Ovary (tissue), 9 donors: Measurements from ENCODE around the gene HECW1. TPM values are rescaled to one million over a fixed set of nuclear protein-coding genes. Genes with fewer than 3 reads are reported as not detected.

Experiments used
- DNase-seq, 5 donors: peaks; one replicate each; pipeline ENCODE4 v3.0.0-alpha.2; 2019 to 2020
- H3K27ac ChIP-seq, 2 donors: fragments of 200-600 bp; one replicate each; pipeline versions ENCODE4 v1.5.1 to v1.8.0; 2019 to 2022
- H3K27me3 ChIP-seq: fragments of 200-600 bp; one replicate; pipeline ENCODE4 v1.8.0; 2022
- H3K36me3 ChIP-seq: fragments of 200-600 bp; sonication (generic); one replicate; pipeline ENCODE4 v1.5.1; 2019
- H3K4me1 ChIP-seq: one replicate; pipeline ENCODE4 v1.8.1; 2013; ENCODE audit warnings: mild to moderate bottlenecking, moderate library complexity; ENCODE audit not compliant: insufficient read depth
- H3K4me3 ChIP-seq: fragments of 200-600 bp; sonication (generic); one replicate; pipeline ENCODE4 v1.5.1; 2017
- H3K9me3 ChIP-seq, 2 donors: fragments of 200-600 bp in 1 of 2; sonication (generic) in 1 of 2; one replicate each; pipeline versions ENCODE4 v1.5.1 to v1.8.1; 2013 to 2019; ENCODE audit warnings: mild to moderate bottlenecking in 1 of 2, moderate library complexity in 1 of 2
- EP300 ChIP-seq: sonication (generic); formaldehyde crosslinking; IDR thresholded peaks from one replicate; pipeline ENCODE4 v1.6.1; 2017; ENCODE audit warnings: antibody characterized with exemption
- POLR2A ChIP-seq: fragments of 450-650 bp; IDR thresholded peaks from one replicate; pipeline ENCODE4 v1.6.1; 2017; ENCODE audit warnings: antibody characterized with exemption, mild to moderate bottlenecking, moderate library complexity
- WGBS, 3 donors: extraction: QIAGEN DNeasy Blood & Tissue Kit in 1 of 3; methylation state at CpG; one replicate each; pipeline versions ENCODE4 v1.1.5 to v1.1.7; 2013 to 2017; 5-methylcytosine and 5-hydroxymethylcytosine counted together
- intact Hi-C, 4 donors: fragments of 100-400 bp; cut with DNase I; formaldehyde crosslinking; loops; one replicate each; pipeline versions ENCODE4 v1.11.0 to v1.15.1; 2022 to 2023
- polyA plus RNA-seq, 2 donors: library from polyadenylated mRNA; stranded (reverse); fragments of 200-250 nt in 1 of 2; fragments of 350-450 nt in 1 of 2; fragmentation: Illumina TruSeq in 1 of 2; extraction: RNeasy Lipid Tissue Mini Kit (QIAGEN cat#74804) in 1 of 2; gene quantifications; one replicate each; pipeline ENCODE4 v1.2.3, GENCODE V29; 2013 to 2014
- total RNA-seq, 7 donors: library from RNA; depleted of rRNA in 2 of 7; stranded (reverse); fragments of >200 nt in 2 of 7; fragmentation: NEBNext Ultra II Directional in 3 of 7; extraction: Animal tissue kit (Norgen Biotek cat#: 25700) in 3 of 7; gene quantifications; one replicate each; pipeline versions ENCODE4 v1.1.0 to v1.2.4, GENCODE V29; 2016 to 2023
- TF ChIP-seq, protein P1 (sequence below), 3 donors: fragments of 450-650 bp in 2 of 3; fragments of 200-600 bp in 1 of 3; IDR thresholded peaks; one replicate each; pipeline versions ENCODE4 v1.5.1 to v1.8.0; 2016 to 2022; ENCODE audit warnings: antibody characterized with exemption in 3 of 3, mild to moderate bottlenecking in 1 of 3
- donor health status: DM: no; HTN: no; CAD: no; lungs with moderate emphysema.
- donor health status: DM: no; HTN: no; CAD: no.
- donor health status: Bipolar disorder and iron deficiency.
- donor health status: DM: yes; HTN: yes; CAD: no.
- donor health status: DM: no; HTN: no; CAD: no.
- donor health status: DM: yes; HTN: yes; CAD: no.

The HECW1 gene
- total and polyA plus RNA-seq, 9 donors = 0.31 to 6.4 (median 1.8) TPM; not detected in 1

DNA sequence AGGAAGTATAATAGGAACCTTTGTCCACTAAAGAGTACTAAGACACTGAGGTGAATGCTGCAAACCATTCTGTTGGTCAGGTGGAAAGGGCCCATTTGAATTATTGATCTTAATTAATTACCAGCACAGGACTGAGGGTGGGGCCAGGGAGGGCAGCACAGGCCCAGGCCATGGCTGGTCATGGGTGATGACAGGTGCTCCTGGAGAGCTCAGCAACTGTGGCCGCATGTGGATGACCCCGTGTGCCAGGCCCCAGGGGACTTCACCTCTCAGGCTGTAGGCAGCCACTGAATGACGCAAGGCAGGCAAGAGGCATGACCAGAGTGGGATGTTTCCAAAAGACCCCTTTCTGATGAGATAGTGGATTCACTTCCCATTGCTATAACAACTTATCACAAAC lies 54.2 kb downstream of the HECW1 start:
- TF ChIP-seq EP300 (no peak), POLR2A (no peak)
- TF ChIP-seq, protein P1, sequence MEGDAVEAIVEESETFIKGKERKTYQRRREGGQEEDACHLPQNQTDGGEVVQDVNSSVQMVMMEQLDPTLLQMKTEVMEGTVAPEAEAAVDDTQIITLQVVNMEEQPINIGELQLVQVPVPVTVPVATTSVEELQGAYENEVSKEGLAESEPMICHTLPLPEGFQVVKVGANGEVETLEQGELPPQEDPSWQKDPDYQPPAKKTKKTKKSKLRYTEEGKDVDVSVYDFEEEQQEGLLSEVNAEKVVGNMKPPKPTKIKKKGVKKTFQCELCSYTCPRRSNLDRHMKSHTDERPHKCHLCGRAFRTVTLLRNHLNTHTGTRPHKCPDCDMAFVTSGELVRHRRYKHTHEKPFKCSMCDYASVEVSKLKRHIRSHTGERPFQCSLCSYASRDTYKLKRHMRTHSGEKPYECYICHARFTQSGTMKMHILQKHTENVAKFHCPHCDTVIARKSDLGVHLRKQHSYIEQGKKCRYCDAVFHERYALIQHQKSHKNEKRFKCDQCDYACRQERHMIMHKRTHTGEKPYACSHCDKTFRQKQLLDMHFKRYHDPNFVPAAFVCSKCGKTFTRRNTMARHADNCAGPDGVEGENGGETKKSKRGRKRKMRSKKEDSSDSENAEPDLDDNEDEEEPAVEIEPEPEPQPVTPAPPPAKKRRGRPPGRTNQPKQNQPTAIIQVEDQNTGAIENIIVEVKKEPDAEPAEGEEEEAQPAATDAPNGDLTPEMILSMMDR (IDR thresholded peaks at IDR 0.05) = no peak
- Histone ChIP-seq H3K27me3 (no peaks in the 10 kb centered on the region), H3K27ac (no peak overlapping the region), H3K9me3 (no peaks in the 10 kb centered on the region), H3K4me1 (no peaks in the 10 kb centered on the region), H3K36me3 (no peaks in the 10 kb centered on the region), H3K4me3 (no peak overlapping the region)
- no peak for DNase-seq
- 97 to 98% (median 97%) methylated on average over 3 of the region's 3 CpGs for WGBS, 3 donors
- intact Hi-C loops = no loop called here

DNA sequence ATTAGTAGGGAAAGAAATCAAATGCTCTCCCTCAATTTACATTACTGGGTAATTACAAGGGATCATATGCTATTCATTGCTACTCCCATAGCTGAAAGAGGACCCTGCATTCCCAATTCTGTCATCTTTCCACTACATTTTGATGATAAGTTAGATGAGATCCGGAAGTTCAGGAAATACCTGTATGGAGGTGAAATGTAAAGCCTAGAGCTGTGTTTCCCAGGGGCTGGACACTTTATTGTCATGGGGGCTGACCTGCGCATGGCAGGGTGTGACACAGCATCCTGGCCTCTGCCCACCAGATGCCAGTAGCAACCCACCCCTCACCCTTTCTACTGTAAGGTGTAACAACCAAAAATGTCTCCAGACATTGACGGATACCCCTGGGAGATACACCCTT lies 56.6 kb downstream of the HECW1 start:
- intact Hi-C loops = no loop called here
- no peaks in the 10 kb centered on the region for H3K4me1 ChIP-seq
- DNase-seq = no peak
- no peaks in the 10 kb centered on the region for H3K36me3 ChIP-seq
- no peaks in the 10 kb centered on the region for H3K9me3 ChIP-seq
- TF ChIP-seq EP300 = no peak
- TF ChIP-seq, protein P1 (IDR thresholded peaks at IDR 0.05) = no peak
- TF ChIP-seq POLR2A = no peak
- H3K27me3 ChIP-seq = no peaks in the 10 kb centered on the region
- WGBS, 3 donors = 87 to 94% (median 90%) methylated on average over 3 of the region's 3 CpGs
- no peak overlapping the region for H3K27ac ChIP-seq
- H3K4me3 ChIP-seq = no peak overlapping the region

GRCh38 chr7:43170571-43170970 lies 58.1 kb downstream of the HECW1 start:
- WGBS, 3 donors = 38 to 43% (median 42%) methylated on average over 3 of the region's 3 CpGs
- intact Hi-C loops = no loop called here
- Histone ChIP-seq H3K9me3 (no peaks in the 10 kb centered on the region), H3K27me3 (no peaks in the 10 kb centered on the region), H3K4me1 (no peaks in the 10 kb centered on the region), H3K36me3 (no peaks in the 10 kb centered on the region), H3K4me3 (no peak overlapping the region), H3K27ac (no peak overlapping the region)
- TF ChIP-seq, protein P1 (IDR thresholded peaks at IDR 0.05) = no peak
- TF ChIP-seq POLR2A (no peak), EP300 (no peak)
- DNase-seq = no peak

DNA sequence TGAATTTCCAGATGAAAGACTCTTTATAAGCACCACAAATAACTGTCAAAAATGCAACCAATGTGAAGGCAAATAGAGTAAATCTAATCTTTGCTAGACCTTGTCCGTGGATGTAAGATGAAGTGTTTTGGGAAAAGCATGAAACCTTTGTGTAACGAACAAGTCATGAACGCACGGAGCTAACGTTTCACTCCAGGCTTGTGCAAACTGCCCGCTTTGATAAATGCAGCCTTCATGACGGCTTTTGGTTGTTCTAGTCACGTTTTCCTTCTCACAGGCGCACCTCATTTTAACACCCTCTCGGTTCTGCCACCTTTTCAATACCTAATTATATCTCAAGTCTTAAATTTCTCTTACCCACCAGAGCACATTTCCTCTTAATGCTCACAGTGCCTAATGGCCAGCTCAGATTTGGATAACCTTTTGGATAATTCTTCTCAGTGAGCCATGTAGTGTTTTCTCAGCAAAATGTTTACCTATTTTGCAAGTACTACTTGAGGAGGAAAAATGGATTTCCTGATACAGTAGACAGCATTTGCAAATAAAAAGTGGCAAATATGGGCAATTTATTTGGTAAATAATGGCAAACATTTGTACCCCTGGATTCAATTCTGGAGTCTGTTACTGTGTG lies 63.2 kb downstream of the HECW1 start:
- Histone ChIP-seq H3K36me3 (no peaks in the 10 kb centered on the region), H3K4me3 (no peak overlapping the region), H3K9me3 (no peaks in the 10 kb centered on the region), H3K27ac (no peak overlapping the region), H3K4me1 (no peaks in the 10 kb centered on the region), H3K27me3 (no peaks in the 10 kb centered on the region)
- intact Hi-C loops = no loop called here
- 85 to 87% (median 87%) methylated on average over 10 of the region's 10 CpGs for WGBS, 3 donors
- DNase-seq = no peak
- TF ChIP-seq, protein P1 (IDR thresholded peaks at IDR 0.05) = no peak
- TF ChIP-seq POLR2A = no peak
- TF ChIP-seq EP300 = no peak
